C4-2B (cell line): ENCODE measurements around the gene NLK.
"Not testable (repeated sequence)": the region's sequence is repeated elsewhere in the genome, so short reads cannot be mapped to it uniquely, and the experiment has no call there.

Source experiments
- H3K27ac ChIP-seq: fragments of 450-650 bp; 2 replicates; pipeline ENCODE4 v1.5.1; 2017
- ZFX ChIP-seq: fragments of 450-650 bp; IDR thresholded peaks from 2 replicates; pipeline ENCODE4 v1.6.1; 2017
- TF ChIP-seq, protein P1 (sequence below): fragments of 450-650 bp; conservative IDR thresholded peaks from 2 replicates; pipeline ENCODE4 v1.5.1; 2017; ENCODE audit warnings: mild to moderate bottlenecking

Gene NLK

DNA sequence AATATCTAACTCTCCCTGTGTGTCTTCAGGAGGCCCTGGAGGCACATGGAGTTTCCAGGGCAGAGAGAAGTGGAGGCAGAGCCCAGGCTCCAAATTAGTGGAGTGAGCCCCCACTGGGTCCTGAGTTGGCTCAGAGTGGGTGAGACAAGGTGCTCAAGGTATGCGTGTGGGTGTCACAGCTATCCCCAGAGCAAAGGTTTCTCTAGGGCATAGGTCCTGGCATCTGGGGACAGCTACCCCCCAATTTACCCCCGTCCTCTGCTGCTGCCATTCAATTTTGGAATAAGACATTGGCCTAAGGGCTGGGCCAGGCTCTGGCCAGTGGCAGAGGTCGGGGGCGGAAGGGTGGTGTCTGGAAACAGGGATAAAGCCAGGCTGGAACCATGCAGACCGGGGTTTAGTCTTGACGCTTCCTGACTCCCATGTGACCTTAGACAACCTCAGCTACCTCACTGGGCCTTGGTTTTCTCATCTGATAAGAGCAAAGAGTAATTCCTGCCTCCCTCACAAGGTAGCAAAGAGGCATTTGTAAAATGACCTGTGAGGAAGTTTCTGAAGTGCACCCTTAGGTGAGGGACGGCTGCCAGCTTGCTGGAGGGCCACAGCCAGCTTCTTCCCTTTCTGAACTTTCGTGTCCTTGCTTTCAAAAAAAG, 198.3 kb downstream of the NLK start:
- TF ChIP-seq, protein P1, sequence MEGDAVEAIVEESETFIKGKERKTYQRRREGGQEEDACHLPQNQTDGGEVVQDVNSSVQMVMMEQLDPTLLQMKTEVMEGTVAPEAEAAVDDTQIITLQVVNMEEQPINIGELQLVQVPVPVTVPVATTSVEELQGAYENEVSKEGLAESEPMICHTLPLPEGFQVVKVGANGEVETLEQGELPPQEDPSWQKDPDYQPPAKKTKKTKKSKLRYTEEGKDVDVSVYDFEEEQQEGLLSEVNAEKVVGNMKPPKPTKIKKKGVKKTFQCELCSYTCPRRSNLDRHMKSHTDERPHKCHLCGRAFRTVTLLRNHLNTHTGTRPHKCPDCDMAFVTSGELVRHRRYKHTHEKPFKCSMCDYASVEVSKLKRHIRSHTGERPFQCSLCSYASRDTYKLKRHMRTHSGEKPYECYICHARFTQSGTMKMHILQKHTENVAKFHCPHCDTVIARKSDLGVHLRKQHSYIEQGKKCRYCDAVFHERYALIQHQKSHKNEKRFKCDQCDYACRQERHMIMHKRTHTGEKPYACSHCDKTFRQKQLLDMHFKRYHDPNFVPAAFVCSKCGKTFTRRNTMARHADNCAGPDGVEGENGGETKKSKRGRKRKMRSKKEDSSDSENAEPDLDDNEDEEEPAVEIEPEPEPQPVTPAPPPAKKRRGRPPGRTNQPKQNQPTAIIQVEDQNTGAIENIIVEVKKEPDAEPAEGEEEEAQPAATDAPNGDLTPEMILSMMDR: no peak
- TF ChIP-seq ZFX: no peak
- no peak overlapping the region for H3K27ac ChIP-seq

DNA sequence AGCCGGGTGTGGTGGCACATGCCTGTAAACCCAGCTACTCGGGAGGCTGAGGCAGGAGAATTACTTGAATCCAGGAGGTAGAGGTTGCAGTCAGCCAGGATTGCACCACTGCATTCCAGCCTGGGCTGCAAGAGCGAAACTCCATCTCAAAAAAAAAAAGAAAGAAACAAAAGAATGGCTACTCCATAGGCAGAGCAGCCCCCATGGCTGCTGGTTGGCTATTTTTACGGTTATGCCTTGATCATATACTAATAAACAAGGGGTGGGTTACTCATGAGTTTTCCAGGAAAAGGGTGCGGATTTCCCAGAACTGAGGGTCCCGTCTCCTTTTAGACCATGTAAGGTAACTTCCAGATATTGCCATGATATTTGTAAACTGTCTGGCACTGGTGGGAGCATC, 200.3 kb downstream of the NLK start:
- no peak for TF ChIP-seq ZFX
- TF ChIP-seq, protein P1: no peak
- no peak overlapping the region for H3K27ac ChIP-seq

DNA sequence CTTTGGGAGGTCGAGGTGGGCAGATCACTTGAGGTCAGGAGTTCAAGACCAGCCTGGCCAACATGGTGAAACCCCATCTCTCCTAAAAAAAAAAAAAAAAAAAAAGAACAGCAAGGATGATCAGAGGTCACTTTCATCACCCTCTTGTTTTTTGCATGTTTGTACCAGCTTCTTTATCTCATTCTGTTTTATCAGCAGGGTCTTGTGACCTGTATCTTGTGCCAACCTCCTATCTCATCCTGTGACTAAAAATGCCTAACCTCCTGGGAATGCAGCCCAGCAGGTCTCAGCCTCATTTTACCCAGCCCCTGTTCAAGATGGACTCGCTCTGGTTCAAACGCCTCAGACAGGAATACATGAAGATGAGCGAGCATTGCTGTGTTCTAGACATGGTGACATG, 200.8 kb downstream of the NLK start:
- not testable (repeated sequence) for H3K27ac ChIP-seq

DNA sequence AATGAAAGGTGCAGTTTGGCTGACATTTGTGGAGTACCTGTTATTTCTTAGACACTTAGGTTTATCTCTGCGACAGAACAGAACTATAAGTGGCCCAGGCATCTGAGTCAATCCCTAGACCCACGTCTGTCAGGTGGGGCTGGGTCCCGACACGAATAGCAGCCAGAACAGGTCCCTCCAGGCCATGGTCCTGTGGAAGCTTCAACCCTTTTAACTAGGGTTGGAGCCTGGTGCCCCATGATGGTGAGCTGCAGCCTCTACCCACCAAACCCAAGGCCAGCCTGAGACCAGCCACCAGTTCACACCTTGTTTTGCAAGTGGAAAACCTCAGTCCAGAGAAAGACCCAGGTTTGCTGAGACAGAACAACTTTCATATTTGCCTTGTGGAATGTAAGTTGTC, 202.0 kb downstream of the NLK start:
- TF ChIP-seq, protein P1: no peak
- no peak for TF ChIP-seq ZFX

More for the DNA sequence above, 202.0 kb downstream of the NLK start:
- no peak overlapping the region for H3K27ac ChIP-seq
